ENCODE measurements around the gene ARMCX2. TPM values are rescaled to one million over a fixed set of nuclear protein-coding genes. Genes with fewer than 3 reads are reported as not detected.
"Not testable (repeated sequence)": the region's sequence is repeated elsewhere in the genome, so short reads cannot be mapped to it uniquely, and the experiment has no call there.

The ARMCX2 gene
- polyA plus RNA-seq, 1 of the 3 experiments (the other 2 are of a cell fraction), result 32.9 TPM

GRCh38 chrX:101655534-101655933, 4.1 kb downstream of the ARMCX2 start:
- Histone ChIP-seq H3K27ac (ENCODE audit: low read depth in 2 of 2, low read length in 1 of 2) (no peak overlapping the region), H3K9me3 (no peaks in the 10 kb centered on the region), H3K9ac (no peak overlapping the region), H3K4me3 (ENCODE audit: low read depth in 2 of 2, low read length in 1 of 2) (no peak overlapping the region), H3K9me2 (no peaks in the 10 kb centered on the region), H4K20me1 (ENCODE audit: insufficient read depth) (no peaks in the 10 kb centered on the region), H3K36me3 (replicated peaks in 1 of 2; ENCODE audit: control insufficient read depth in 1 of 2, insufficient read depth in 2 of 2, low read length in 1 of 2) (peaks cover 0 to 15% of the 10 kb centered on the region in 2 experiments), H3K79me2 (ENCODE audit: insufficient read depth) (no peaks in the 10 kb centered on the region; the same call in 1 of the 2 replicates), H2AFZ (ENCODE audit: low read depth) (no peak overlapping the region), H3K4me1 (ENCODE audit: control insufficient read depth in 1 of 2, insufficient read depth in 2 of 2, low read depth in 1 of 2, low read length in 1 of 2) (peaks cover 0 to 5% of the 10 kb centered on the region in 2 experiments; a peak in 1 of 4 replicates), H3K4me2 (0 out of 2 replicates have a peak overlapping the region, but pooled peaks have one; percentile 41), H3F3A (replicated peaks; ENCODE audit: insufficient read depth) (peaks cover 9% of the 10 kb centered on the region), H3K27me3 (ENCODE audit: insufficient read depth) (peaks cover under 1% of the 10 kb centered on the region; the same call in 1 of the 2 replicates)
- no peak for DNase-seq
- 49% methylated on average over 3 of the region's 3 CpGs for WGBS (ENCODE audit: low lambda C conversion rate)
- ChIA-PET CTCF (no interaction called here), POLR2A (no interaction called here)
- TF ChIP-seq TCF12 (IDR thresholded peaks at IDR 0.05) (no peak), RCOR1 (IDR thresholded peaks at IDR 0.05; ENCODE audit: low read length) (no peak), EZH2phosphoT487 (IDR thresholded peaks at IDR 0.05; ENCODE audit: borderline replicate concordance, low read depth) (no peak), CTCF (IDR thresholded peaks at IDR 0.05) (no peak), NFIC (IDR thresholded peaks at IDR 0.05; ENCODE audit: borderline replicate concordance) (no peak), CHD2 (IDR thresholded peaks at IDR 0.05; ENCODE audit: low read length, partially characterized antibody) (no peak), MXI1 (IDR thresholded peaks at IDR 0.05; ENCODE audit: low read depth, low read length) (no peak), JUND (IDR thresholded peaks at IDR 0.05) (no peak), POLR2AphosphoS5 (IDR thresholded peaks at IDR 0.05; ENCODE audit: low read depth, low read length) (no peak), ELF1 (IDR thresholded peaks at IDR 0.05) (no peak), FOXJ3 (CRISPR knock-in tag; IDR thresholded peaks at IDR 0.05) (no peak), SIN3A (IDR thresholded peaks at IDR 0.05; ENCODE audit: borderline replicate concordance, low read depth, low read length) (no peak)
- TF ChIP-seq, protein P1, sequence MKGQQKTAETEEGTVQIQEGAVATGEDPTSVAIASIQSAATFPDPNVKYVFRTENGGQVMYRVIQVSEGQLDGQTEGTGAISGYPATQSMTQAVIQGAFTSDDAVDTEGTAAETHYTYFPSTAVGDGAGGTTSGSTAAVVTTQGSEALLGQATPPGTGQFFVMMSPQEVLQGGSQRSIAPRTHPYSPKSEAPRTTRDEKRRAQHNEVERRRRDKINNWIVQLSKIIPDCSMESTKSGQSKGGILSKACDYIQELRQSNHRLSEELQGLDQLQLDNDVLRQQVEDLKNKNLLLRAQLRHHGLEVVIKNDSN (IDR thresholded peaks at IDR 0.05; ENCODE audit: borderline replicate concordance, low read depth), result no peak
- TF ChIP-seq, protein P2, sequence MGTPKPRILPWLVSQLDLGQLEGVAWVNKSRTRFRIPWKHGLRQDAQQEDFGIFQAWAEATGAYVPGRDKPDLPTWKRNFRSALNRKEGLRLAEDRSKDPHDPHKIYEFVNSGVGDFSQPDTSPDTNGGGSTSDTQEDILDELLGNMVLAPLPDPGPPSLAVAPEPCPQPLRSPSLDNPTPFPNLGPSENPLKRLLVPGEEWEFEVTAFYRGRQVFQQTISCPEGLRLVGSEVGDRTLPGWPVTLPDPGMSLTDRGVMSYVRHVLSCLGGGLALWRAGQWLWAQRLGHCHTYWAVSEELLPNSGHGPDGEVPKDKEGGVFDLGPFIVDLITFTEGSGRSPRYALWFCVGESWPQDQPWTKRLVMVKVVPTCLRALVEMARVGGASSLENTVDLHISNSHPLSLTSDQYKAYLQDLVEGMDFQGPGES (IDR thresholded peaks at IDR 0.05; ENCODE audit: low read depth, low read length), result no peak

DNA sequence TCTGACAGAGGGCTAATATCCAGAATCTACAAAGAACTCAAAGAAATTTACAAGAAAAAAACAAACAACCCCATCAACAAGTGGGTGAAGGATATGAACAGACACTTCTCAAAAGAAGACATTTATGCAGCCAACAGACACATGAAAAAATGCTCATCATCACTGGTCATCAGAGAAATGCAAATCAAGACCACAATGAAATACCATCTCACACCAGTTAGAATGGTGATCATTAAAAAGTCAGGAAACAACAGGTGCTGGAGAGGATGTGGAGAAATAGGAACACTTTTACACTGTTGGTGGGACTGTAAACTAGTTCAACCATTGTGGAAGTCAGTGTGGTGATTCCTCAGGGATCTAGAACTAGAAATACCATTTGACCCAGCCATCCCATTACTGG, 11.9 kb downstream of the ARMCX2 start:
- H3F3A ChIP-seq (replicated peaks; ENCODE audit: insufficient read depth); H2AFZ ChIP-seq (ENCODE audit: low read depth); CTCF ChIA-PET: not testable (repeated sequence)

More for the DNA sequence above, 11.9 kb downstream of the ARMCX2 start:
- H3K4me2 ChIP-seq; H3K9me2 ChIP-seq; H3K9me3 ChIP-seq; H3K36me3 ChIP-seq (replicated peaks in 1 of 2; ENCODE audit: control insufficient read depth in 1 of 2, insufficient read depth in 2 of 2, low read length in 1 of 2); H3K4me3 ChIP-seq (ENCODE audit: low read depth in 2 of 2, low read length in 1 of 2); H3K79me2 ChIP-seq (ENCODE audit: insufficient read depth); DNase-seq; H3K27me3 ChIP-seq (ENCODE audit: insufficient read depth); H3K27ac ChIP-seq (ENCODE audit: low read depth in 2 of 2, low read length in 1 of 2); POLR2A ChIA-PET; H3K4me1 ChIP-seq (ENCODE audit: control insufficient read depth in 1 of 2, insufficient read depth in 2 of 2, low read depth in 1 of 2, low read length in 1 of 2); H3K9ac ChIP-seq; H4K20me1 ChIP-seq (ENCODE audit: insufficient read depth): not testable (repeated sequence)
